ENCODE measurements around the gene TRIM47.

Gene TRIM47

DNA sequence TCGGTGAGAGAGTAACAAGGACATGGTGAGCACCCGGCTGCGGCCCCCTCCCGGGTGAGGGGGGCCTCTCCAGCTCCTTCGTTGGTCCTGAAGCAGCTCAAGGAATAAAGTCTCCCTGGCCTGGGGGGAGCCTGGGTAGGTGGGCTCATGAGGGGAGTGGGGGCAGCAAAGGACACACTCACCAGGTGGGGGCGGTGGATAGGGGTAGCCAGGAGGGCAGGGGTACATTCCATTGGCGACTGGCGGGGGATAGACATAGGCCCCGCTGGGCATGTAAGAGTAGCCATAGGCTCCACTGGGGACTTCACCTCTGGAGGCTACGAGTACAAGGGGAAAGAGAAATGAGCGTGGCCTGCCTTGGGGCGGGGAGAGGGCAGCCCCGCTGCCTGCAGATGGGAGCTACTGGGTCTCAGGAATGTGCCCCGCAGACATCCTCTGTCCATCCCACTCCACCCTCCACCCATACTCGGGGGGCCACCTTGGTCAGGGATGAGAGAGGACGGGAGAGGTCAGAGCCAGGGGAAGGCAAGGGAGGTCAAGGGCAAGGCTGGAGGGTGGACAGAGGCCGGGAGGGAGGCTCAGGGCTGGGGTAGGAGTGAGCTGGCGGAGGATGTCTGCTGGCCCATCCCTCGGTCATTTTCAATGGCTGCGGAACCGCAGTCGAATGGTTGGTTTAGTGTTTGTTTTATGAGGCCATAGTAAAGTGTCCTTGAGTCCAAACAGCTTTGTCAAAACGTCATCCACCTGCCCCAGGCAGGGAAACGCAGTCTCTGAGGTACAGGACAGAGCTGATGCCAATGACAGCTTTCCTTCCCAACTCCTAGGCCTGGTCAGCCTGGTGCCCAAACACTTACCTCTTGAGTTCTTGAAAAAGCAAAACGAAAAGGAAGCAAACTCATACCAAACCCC is 30.5 kb downstream of the TRIM47 start:
- DNase-seq (ENCODE audit: low spot score) = no peak

DNA sequence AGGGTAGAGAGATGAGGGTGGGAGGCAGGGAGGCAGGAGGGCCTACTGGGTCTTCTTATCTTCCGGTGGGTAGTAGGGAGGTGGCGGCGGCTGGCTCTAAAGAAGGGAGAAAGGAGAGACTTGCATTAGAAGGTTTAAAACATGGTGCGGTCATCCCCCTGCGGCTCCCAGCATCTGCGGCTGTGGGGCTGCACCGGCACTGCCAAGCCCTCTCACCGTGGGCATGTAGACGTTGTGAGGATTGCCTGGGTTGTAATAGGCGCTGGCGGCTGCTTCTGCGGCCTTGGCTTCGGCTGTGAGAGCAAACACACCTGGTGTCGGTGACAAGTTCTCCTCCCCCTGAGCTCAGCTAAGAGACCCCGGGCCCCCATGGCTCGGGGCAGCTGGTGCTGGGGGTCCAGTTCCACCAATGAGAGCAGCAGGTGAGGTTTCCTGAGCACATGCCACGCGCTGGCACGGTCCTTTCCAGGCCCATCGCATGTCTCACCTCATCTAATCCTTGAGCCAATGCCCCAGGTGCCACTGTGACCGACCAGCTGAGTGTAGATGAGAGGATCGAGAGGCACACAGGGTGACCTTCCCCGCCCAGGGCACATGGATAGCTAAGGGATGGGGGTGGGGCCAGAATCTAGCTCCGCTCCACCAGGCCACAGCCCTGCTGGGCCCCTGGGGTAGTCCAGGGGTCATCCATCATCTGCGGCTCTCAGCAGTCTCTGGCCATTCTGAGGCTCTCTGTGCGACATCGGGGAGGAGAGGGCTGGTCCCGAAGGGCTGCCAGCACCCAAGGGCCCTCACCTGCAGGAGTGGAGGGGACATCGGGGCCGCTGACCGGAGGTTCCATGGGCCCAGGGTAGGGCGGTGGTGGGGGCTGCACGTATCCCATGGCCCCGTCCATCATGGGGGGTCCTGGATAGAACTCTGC is 31.4 kb downstream of the TRIM47 start:
- DNase-seq (ENCODE audit: low spot score) = no peak

DNA sequence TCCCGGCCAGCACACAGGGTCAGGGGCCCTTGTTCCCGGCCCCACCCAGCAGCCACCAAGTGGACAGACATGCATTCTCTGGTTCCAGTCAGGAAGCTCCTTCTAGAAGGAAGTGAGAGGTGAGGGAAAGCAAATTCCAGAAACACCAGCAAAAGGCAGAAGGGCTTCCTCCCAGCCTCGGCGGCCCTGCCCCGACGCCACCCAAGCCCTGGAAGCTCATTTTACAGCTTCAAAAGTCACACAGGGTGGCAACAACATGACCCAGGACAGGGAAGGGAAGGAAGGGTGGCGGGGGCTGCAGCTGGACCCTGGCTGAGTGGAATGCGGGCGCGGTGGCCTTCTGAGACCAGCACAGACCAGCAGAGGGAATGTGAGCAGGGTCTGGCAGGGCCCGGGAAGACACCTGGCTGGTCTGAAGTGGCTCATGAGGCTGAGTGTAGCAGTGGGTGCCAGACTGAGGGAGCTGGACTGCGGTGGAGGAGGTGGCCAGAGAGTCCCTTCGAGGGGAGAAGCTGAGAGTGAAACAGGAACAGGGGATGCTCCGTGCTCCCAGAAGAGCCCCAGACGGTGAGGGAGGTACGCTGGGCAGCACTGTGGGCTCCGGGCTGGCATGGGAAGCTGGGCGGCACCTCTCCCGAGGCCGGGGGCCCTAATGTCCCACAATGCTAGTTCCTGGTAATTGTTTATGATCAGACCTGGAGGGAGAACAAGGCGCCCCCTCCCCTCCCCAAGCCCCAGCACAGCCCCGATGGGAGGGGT is 32.3 kb downstream of the TRIM47 start:
- no peak for DNase-seq (ENCODE audit: low spot score)

DNA sequence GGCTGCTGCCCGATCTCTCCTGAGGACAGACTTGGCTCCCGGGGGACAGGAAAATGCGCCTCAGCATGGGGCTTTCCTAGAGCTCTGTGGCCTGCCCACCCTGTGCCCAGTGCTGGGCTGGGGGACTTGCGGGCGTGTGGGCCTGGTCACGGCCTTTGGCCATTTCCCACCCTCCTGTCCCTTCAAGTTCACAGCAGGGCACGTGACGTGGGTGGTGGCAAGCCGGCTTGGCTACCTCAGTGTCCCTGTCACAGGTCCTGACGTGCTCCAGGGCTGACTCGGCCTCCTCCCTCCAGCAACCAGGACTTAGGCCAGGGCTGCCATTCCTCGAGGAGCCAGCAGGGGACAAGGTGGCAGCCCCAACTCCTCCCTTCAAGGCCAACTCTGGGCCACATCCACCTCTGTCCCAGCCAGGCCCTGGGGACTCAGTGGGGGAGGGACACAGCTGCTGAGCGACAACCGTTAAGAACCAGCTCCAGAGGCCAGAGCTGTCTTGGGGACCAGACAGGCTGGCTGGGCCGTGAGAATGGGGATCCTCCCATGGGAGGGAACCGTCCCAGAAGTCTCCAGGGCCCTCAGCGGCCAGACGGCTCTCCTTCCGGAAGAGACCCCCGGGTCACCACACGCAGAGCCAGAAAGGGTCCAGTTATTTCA is 33.2 kb downstream of the TRIM47 start:
- peak; percentile 90 for DNase-seq (ENCODE audit: low spot score)

DNA sequence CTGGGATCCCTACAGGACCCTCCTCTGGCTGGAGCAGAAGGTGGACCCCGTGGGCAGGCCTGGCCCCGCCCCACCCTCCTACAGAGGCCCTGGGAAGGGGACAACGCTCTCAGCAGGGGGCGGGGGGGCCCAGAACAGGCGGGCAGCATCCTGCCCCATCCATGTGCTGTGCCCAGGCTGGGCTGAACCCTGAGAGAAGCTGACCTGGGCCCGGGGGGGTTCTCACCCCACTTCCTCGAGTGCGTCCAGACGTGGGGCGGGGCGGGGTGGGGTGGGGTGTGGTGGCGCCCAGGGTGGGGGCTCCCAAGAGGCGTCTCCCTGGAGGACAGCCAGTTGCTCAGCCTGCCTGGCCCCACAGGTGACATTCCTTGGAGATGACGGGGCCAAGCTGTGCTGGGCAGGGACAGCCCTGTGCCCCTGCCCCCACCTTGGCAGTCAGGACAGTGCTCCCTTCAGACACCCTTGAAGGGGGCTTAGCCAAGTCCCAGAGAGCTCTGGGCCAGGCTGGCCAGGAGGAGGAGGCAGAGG is 33.8 kb downstream of the TRIM47 start:
- DNase-seq (ENCODE audit: low spot score) = no peak

GRCh38 chr17:75843577-75844529 is 34.5 kb downstream of the TRIM47 start, which contains the start of gene UNC13D:
UNC13D (minus strand) TSS chr17:75844404; CDS start chr17:75844337, 67 bp downstream.
- no peak for DNase-seq (ENCODE audit: low spot score)

GRCh38 chr17:75842963-75843576 is 35.3 kb downstream of the TRIM47 start:
- no peak for DNase-seq (ENCODE audit: low spot score)

DNA sequence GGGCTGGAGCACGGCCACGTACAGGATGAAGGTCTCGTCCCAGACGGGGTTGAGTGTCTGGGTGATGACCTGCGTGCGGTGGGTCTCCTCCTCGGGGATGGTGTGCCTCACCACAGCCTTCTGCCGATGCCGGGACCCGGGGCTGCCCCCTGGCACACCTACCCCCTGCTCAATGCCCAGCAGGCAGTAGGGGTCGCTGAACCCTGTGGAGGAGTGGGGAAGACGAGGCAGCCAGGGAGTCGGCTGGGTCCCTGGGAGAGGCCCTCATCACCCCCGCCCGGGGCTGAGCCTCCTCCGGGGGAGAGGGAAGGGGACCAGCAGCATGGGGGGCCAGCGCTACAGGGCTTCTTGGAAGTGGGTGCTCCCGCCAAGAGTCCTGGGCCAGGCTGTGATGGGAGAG is 36.0 kb downstream of the TRIM47 start:
- no peak for DNase-seq (ENCODE audit: low spot score)

GRCh38 chr17:75840799-75841164 is 37.6 kb downstream of the TRIM47 start:
- no peak for DNase-seq (ENCODE audit: low spot score)

GRCh38 chr17:75839942-75840798 is 38.2 kb downstream of the TRIM47 start:
- DNase-seq (ENCODE audit: low spot score) = no peak

DNA sequence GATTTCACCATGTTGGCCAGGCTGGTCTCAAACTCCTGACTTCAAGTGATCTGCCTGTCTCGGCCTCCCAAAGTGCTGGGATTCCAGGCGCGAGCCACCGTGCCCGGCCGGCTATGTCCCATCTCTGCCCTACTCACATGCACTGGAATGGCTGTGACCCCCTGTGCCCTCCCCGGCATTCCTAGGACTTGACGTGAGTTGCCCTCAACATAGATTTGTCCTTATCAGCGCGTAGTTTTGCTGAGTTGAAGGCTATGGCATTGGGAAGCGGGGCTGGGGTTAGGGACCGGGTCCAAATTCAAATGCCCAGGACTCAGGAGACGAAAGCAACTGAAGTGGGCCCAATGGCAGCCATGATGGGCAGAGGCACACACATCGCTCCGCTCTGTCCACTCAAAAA is 40.0 kb downstream of the TRIM47 start:
- no peak for DNase-seq (ENCODE audit: low spot score)

DNA sequence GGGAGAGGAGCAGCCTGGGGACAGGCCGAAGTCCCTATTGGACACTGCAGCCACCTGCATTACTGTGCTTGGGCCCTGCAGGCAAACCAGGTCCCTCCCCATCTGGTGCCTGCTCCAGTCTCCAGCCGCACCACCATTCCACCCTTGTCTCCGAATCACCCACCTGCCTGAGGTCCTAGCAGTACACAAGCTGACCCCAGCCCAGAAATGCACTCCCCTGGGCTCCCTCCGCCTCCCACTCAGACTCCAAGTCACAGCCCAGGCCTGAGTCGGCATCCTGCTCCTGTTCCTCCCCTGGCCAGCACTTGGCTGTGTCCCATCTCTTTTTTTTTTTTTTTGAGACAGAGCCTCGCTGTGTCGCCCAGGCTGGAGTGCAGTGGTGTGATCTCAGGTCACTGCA is 40.5 kb downstream of the TRIM47 start:
- no peak for DNase-seq (ENCODE audit: low spot score)

DNA sequence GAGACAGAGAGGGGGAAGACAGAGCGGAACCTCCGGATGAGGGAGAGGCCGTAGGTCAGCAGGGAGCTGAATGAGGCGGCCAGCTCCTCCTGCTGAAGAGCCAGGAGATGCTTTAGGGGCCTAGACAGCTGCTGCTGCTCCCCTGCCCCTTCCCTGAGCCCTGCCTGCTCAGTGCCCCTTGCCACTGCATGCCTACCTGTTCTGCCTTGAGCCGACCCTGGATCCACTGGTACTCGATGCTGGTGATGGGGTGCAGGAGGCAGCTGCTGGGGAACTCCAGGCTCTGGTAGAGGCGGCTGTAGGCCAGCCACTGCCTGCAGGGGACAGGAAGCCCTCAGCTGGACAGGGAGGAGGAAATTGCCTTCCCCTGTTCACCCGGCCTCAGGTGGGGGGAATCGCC is 41.8 kb downstream of the TRIM47 start:
- no peak for DNase-seq (ENCODE audit: low spot score)

DNA sequence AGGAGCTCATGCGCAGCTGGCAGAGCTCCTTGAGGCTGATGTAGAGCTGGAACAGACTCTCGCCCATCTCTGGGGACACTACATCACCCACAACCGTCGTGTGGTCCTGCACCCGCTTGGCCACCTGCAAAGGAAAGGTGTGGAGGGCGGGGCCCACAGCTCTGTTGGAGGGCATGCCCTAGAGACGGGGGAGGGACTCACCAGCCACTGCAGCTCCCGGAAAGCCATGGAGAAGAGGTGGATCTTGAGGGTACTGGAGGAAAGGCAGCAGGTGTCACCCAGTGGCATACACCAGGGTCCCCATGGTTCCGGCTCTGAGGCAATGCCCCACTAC is 42.8 kb downstream of the TRIM47 start:
- no peak for DNase-seq (ENCODE audit: low spot score)

DNA sequence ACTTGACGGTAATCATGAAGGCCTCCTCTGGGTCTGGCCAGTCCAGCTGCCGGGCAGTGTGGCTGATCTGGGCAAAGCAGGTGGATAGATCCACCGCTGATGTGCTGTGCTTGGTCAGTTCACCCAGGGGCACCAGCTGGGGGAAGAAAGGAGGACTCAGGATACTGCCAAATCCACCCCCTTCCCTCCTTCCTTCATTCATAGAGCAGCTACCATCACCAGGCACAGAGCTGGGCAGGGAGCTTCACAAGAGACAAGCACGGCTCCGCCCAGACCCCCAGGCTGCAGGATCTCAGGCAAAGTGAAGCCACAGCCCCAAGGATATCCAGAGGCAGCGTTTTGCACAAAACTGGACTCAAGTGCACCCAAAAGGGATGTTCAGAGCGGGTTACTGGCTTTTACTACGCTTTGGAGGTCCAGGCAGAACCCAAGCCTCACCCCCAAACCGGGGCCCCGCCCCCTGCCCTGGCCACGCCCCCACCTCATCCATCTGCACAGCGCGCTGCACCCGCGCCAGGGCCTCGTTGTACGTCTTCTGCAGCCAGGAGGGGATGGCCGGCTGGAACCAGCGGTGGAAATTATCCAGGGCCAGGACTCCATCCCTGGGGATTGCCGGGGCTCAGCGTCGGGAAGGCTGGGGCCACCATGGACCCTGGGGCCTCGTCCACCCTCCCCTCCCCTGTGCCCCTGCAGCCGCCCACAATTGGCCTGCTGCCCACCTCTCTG is 43.3 kb downstream of the TRIM47 start:
- peak; percentile 59 for DNase-seq (ENCODE audit: low spot score)

DNA sequence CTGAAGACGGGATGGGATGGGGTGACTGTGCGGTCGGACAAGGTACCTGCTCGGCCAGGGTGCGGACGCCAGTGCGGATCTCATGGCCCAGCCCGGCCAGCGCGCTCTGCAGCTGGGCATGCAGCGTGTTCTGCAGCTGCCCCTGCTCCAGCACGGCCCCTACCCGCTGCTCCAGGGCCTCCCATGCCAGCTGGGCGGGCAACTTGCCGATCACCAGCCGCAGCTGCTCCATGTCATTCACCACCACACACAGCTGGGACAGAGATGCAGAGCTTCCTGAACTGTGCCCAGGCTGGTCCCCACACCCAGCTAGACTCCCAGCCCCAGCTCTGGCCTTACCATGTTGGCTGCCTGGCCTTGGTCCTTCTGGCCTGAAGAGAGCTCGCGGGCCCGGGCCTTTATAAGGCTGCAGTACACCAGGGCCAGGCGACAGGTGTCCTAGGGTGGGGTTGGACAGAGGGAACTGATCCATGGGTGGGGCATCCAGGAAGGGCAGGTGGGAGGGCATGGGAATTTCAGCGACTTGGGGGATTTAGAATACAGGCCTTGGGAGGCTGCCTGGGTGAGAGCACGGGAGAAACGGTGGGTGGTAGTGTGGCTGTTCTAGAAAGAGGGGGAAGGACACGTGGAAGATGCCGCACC is 44.0 kb downstream of the TRIM47 start:
- DNase-seq (ENCODE audit: low spot score) = no peak

GRCh38 chr17:75832652-75833400 is 45.6 kb downstream of the TRIM47 start:
- DNase-seq (ENCODE audit: low spot score) = no peak

Data from AG20443 (cell line).